Muscle of leg (tissue), 11 donors: ENCODE data around the gene LINGO3. TPM values are rescaled to one million over a fixed set of nuclear protein-coding genes. Genes with fewer than 3 reads are reported as not detected.

Experiments used
- DNase-seq: peaks from one replicate; pipeline ENCODE4 v3.0.0; 2013
- H3K27ac ChIP-seq: one replicate; pipeline ENCODE4 v1.5.1; 2013; ENCODE audit warnings: mild to moderate bottlenecking, low read length, control low read depth
- H3K27me3 ChIP-seq: one replicate; pipeline ENCODE4 v1.6.1; 2013; ENCODE audit warnings: low read length; ENCODE audit not compliant: control insufficient read depth, insufficient read depth
- H3K36me3 ChIP-seq: one replicate; pipeline ENCODE4 v1.6.1; 2013; ENCODE audit warnings: low read length; ENCODE audit not compliant: control insufficient read depth, insufficient read depth
- H3K4me1 ChIP-seq: one replicate; pipeline ENCODE4 v1.6.1; 2013; ENCODE audit warnings: low read length; ENCODE audit not compliant: control insufficient read depth, insufficient read depth
- H3K4me3 ChIP-seq: one replicate; pipeline ENCODE4 v1.5.1; 2013; ENCODE audit warnings: low read length, control low read depth
- H3K9me3 ChIP-seq: replicated peaks from 2 replicates; pipeline ENCODE4 v1.6.1; 2013; ENCODE audit warnings: low read depth, low read length; ENCODE audit not compliant: control insufficient read depth
- WGBS: methylation state at CpG from one replicate; pipeline ENCODE4 v1.1.5; 2013; ENCODE audit warnings: missing lambda C conversion rate; ENCODE audit not compliant: insufficient coverage; 5-methylcytosine and 5-hydroxymethylcytosine counted together
- polyA plus RNA-seq, 8 donors: library from polyadenylated mRNA; unstranded; fragments of 120-200 nt; gene quantifications; one replicate each; pipeline versions ENCODE4 v1.2.1 to v1.2.3, GENCODE V29; 2013; ENCODE audit warnings: inconsistent platforms in 1 of 8, low replicate concordance in 1 of 8; ENCODE audit not compliant: insufficient read length in 8 of 8, insufficient read depth in 1 of 8
- total RNA-seq: library from RNA; stranded (reverse); fragments of 120-200 nt; gene quantifications from one replicate; pipeline ENCODE4 v1.2.4, GENCODE V29; 2013

LINGO3 gene
- total and polyA plus RNA-seq, 9 donors, result 0.07 to 0.15 (median 0.09) TPM; not detected in 3

GRCh38 chr19:2340496-2341243 is 32.7 kb upstream of the LINGO3 start:
- Histone ChIP-seq H3K4me1 (peaks cover 18% of the 10 kb centered on the region), H3K9me3 (no peaks in the 10 kb centered on the region), H3K36me3 (peaks cover 62% of the 10 kb centered on the region), H3K27me3 (no peaks in the 10 kb centered on the region), H3K4me3 (no peak overlapping the region), H3K27ac (no peak overlapping the region)
- WGBS, result 93% methylated on average over 37 of the region's 38 CpGs
- DNase-seq, result no peak

DNA sequence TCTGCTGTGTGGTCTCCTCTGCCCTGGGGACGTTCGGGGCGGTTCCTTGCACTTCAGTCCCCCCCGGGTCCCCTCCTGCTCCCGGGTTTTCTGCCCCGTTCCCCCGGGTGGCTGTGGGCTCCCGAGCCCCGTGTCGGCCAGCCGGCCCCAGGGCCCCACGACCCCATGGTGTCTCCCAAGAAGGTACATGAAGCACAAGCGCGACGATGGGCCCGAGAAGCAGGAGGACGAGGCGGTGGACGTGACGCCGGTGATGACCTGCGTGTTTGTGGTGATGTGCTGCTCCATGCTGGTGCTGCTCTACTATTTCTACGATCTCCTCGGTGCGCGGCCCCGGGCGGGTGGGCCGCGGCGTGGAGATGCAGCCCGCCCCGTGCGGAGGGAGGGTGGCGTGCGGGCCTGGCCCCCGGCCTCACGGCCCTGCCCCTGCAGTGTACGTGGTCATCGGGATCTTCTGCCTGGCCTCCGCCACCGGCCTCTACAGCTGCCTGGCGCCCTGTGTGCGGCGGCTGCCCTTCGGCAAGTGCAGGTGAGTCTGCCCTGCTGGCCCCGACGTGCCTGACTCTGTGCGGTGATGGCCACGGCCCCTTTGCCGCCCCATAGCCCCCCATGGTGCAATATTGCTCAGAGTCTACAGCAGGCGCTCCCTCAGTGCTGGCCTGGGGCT is 31.8 kb upstream of the LINGO3 start:
- H3K27ac ChIP-seq, result no peak overlapping the region
- H3K4me3 ChIP-seq, result no peak overlapping the region
- peaks cover 55% of the 10 kb centered on the region for H3K36me3 ChIP-seq
- no peak for DNase-seq
- H3K27me3 ChIP-seq, result no peaks in the 10 kb centered on the region
- peaks cover 18% of the 10 kb centered on the region for H3K4me1 ChIP-seq
- no peaks in the 10 kb centered on the region for H3K9me3 ChIP-seq
- WGBS, result 92% methylated on average over 48 of the region's 52 CpGs

DNA sequence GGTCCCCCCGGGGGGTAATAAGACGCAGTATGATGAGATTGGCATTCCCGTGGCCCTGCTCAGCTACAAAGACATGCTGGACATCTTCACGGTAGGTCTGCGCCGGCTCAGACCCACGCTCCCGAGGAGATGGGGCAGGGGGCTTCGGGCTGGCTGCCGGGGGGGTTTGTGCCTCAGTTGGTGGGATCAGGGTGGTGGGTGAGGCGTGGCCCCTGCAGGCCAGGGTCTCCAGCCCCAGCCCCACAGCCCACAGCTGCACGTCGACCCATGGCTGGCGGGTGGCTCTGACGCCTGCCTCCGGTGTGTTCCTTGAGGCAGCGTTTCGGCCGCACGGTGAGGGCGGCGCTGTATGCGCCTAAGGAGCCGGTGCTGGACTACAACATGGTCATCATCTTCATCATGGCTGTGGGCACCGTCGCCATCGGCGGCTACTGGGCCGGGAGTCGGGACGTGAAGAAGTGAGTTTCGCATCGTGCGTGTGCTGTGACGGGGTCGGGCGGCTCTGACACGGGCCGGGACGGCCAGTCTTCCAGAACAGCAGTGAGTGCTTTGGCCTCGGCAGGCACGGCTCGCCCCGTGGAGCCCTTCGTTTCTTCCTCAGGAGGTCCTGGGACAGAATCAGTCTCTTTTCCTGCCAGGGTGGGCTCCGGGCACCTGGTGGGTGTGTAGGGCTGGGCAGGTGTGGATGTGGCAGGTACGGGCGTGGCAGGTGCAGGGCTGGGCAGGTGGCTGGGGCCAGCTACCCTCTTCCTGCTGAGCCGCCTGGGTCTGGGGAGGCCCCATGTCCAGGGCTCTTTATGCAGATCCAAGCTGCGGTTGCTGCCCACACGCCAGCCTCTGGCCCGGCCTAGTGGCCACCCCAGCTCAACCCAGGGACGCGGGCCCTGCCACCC is 31.0 kb upstream of the LINGO3 start:
- WGBS, result 94% methylated on average over 45 of the region's 54 CpGs
- H3K9me3 ChIP-seq, result no peaks in the 10 kb centered on the region
- no peak overlapping the region for H3K27ac ChIP-seq
- H3K4me1 ChIP-seq, result peaks cover 24% of the 10 kb centered on the region
- peaks cover 52% of the 10 kb centered on the region for H3K36me3 ChIP-seq
- H3K4me3 ChIP-seq, result no peak overlapping the region
- no peak for DNase-seq
- no peaks in the 10 kb centered on the region for H3K27me3 ChIP-seq

- no peaks in the 10 kb centered on the region for H3K27me3 ChIP-seq
- no peak for DNase-seq
These were observed 30.2 kb upstream of the LINGO3 start for GRCh38 chr19:2338055-2338615.

GRCh38 chr19:2337329-2337707 is 29.4 kb upstream of the LINGO3 start:
- Histone ChIP-seq H3K4me1 (peaks cover 38% of the 10 kb centered on the region), H3K36me3 (peaks cover 40% of the 10 kb centered on the region), H3K27ac (peak overlapping the region; percentile 62), H3K27me3 (no peaks in the 10 kb centered on the region), H3K4me3 (no peak overlapping the region), H3K9me3 (no peaks in the 10 kb centered on the region)
- peak; percentile 82 for DNase-seq
- WGBS, result 25% methylated on average over 19 of the region's 19 CpGs

More at GRCh38 chr19:2338055-2338615, 30.2 kb upstream of the LINGO3 start:
- H3K27ac ChIP-seq, result peak overlapping the region; percentile 21
- H3K9me3 ChIP-seq, result no peaks in the 10 kb centered on the region
- 93% methylated on average over 19 of the region's 21 CpGs for WGBS
- H3K4me1 ChIP-seq, result peaks cover 32% of the 10 kb centered on the region
- no peak overlapping the region for H3K4me3 ChIP-seq
- peaks cover 47% of the 10 kb centered on the region for H3K36me3 ChIP-seq

DNA sequence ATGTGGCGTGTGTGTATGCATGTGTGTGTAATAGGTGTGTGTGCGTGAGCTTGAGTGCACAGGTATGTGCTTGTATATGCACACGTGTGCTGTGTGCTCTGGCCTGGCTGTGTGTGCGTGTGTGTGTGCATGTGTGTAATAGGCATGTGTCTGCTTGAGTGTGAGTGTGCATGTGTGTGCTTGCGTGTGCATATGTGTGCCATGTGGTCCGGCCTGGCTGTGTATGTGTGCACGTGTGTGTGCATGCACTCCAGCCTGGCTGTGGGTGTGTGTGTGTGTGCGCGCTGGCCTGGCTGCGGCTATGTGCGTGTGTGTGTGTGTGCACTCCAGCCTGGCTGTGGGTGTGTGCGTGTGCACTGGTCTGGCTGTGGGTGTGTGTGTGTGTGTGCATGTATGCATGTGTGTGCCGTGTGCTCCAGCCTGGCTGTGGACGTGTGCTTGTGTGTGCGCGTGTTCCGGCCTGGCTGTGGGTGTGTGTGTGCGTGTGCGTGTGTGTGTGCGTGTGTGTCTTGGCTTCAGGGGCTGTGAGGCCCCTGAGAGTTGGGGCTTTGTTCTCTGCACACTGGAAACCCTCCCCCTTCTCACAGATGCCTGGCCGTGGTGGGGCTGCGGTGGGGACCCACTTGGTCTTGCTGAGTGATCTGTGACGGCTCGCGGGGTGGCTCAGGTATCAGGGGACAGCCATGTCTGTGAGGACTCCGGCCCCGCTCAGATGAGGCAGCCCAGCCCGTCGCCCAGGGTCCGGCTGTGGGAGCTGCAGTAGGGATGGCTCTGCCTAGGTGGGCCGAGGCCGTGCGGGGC is 28.8 kb upstream of the LINGO3 start:
- H3K4me1 ChIP-seq, result peaks cover 44% of the 10 kb centered on the region
- peak overlapping the region; percentile 62 for H3K27ac ChIP-seq
- peaks cover 36% of the 10 kb centered on the region for H3K36me3 ChIP-seq
- no peak for DNase-seq
- no peaks in the 10 kb centered on the region for H3K9me3 ChIP-seq
- 64% methylated on average over 22 of the region's 33 CpGs for WGBS
- no peaks in the 10 kb centered on the region for H3K27me3 ChIP-seq
- no peak overlapping the region for H3K4me3 ChIP-seq

- no peak for DNase-seq
- Histone ChIP-seq H3K27me3 (no peaks in the 10 kb centered on the region), H3K4me3 (no peak overlapping the region), H3K4me1 (peaks cover 53% of the 10 kb centered on the region), H3K36me3 (peaks cover 28% of the 10 kb centered on the region), H3K9me3 (no peaks in the 10 kb centered on the region), H3K27ac (no peak overlapping the region)
- 74% methylated on average over 3 of the region's 3 CpGs for WGBS
These were observed 27.9 kb upstream of the LINGO3 start for GRCh38 chr19:2335848-2336247.

DNA sequence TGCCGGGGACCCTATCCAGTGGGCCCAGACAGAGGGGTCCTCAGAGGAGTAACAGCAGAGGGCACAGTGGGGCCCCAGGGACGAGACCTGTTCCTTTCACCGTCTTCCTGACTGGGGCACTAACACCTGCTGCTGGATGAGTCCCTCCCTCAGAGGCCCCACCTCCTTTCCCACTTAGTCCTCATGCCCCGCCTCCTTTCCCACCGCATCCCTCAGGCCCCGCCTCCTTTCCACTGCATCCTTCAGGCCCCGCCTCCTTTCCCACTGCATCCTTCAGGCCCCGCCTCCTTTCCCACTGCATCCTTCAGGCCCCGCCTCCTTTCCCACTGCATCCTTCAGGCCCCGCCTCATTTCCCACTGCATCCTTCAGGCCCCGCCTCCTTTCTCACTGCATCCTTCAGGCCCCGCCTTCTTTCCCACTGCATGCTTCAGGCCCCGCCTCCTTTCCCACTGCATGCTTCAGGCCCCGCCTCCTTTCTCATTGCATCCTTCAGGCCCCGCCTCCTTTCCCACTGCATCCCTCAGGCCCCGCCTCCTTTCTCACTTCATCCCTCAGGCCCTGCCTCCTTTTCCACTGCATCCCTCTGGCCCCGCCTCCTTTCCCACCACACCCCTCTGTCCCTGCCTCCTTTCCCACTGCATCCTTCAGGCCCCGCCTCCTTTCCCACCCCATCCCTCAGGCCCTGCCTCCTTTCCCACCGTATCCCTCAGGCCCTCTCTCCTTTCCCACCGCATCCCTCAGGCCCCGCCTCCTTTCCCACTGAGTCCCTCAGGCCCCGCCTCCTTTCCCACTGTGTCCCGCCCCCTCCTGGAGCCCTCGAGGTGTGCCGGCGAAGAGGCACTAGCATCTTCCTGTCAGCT is 27.3 kb upstream of the LINGO3 start:
- Histone ChIP-seq H3K27me3 (no peaks in the 10 kb centered on the region), H3K27ac (no peak overlapping the region), H3K36me3 (peaks cover 23% of the 10 kb centered on the region), H3K4me1 (peaks cover 59% of the 10 kb centered on the region), H3K4me3 (no peak overlapping the region), H3K9me3 (no peaks in the 10 kb centered on the region)
- no peak for DNase-seq
- 99% methylated on average over 21 of the region's 26 CpGs for WGBS

DNA sequence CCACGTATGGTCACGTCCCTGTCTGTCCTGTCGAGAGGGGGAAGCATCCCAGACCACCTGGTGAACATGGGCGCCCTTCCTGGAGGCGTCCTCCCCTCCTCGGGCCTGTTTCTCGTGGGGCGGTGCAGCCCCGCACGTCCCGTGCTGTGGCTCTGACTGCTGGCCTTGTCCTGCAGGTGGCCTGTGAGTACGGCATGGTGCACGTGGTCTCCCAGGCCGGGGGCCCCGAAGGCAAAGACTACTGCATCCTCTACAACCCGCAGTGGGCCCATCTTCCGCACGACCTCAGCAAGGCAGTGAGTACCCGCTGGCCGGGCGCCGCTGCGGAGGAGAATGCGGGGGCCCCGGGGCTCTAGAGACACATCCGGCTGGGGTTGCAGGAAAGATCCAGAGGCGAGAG is 26.5 kb upstream of the LINGO3 start:
- no peaks in the 10 kb centered on the region for H3K9me3 ChIP-seq
- H3K4me1 ChIP-seq, result peaks cover 66% of the 10 kb centered on the region
- H3K27ac ChIP-seq, result no peak overlapping the region
- H3K36me3 ChIP-seq, result peaks cover 16% of the 10 kb centered on the region
- no peaks in the 10 kb centered on the region for H3K27me3 ChIP-seq
- WGBS, result 91% methylated on average over 25 of the region's 27 CpGs
- H3K4me3 ChIP-seq, result no peak overlapping the region
- DNase-seq, result no peak
